GM19463 (cell line): ENCODE measurements around the gene MIGA1.
A peak's percentile ranks its signal among the peaks of the same experiment; 100 is the strongest.
"Not testable (repeated sequence)": the region's sequence is repeated elsewhere in the genome, so short reads cannot be mapped to it uniquely, and the experiment has no call there.

Source experiments
- ATAC-seq: cut with Tn5 transposase; IDR thresholded peaks from one replicate; pipeline ENCODE4 v1.9.1; 2021; ENCODE audit warnings: mild to moderate bottlenecking, moderate library complexity; ENCODE audit not compliant: unreplicated experiment

MIGA1 gene, protein sequence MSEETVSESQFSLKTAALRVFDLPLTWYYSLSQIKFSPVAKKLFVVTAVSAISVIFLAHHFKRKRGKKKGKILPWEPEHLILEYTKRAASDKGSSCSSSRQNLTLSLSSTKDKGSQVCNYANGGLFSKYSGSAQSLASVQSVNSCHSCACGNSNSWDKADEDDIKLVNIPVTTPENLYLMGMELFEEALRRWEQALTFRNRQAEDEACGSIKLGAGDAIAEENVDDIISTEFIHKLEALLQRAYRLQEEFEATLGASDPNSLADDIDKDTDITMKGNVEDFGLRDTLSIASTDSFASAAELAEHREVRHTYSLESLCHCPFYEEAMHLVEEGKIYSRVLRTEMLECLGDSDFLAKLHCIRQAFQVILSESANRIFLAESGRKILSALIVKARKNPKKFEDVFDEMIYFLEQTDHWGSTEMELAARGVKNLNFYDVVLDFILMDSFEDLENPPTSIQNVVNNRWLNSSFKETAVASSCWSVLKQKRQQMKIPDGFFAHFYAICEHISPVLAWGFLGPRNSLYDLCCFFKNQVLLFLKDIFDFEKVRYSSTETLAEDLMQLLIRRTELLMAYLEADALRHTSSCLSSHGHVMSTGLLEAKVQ

DNA sequence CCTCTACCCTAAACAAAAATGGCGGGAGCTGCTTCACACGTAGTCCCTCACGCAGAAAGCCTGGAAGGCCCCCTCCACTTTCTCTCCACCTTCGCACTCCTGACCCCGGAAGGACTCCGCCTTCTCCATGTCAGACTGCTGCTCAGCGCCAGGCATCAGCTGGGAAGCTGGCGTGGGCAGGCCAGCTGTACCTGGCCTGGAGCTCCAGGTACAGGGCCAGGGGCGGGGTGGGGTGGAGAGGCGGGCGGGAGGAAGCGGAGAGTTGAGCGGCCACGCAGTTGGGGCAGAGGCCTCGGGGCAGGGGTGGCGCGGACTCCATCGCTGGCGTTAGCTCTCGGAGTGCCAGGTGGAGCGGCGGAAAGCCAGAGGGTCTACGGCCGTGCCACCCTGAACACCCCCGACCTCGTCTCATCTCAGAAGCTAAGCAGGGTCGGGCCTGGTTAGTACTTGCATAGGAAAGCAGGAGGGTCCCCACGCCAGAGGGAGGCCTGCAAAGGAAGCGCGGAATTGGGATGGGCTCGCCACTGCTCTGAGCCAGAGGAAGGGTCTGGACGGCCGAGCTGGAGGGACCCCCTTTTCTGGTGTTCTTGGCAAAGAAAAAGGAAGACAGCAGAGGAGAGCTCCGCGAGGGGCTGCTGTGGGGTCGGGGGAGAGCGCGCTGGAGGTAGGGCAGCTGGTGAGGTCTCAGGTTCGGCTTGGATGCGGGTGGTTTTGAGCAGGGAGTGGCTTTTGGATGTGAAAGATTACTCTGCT, at the start of gene MIGA1:
MIGA1 (plus strand) TSS at position 121 of the 753 bp plus-strand sequence. CDS start 3,604 bp downstream, outside the sequence.
- ATAC-seq, result peak; percentile 97

DNA sequence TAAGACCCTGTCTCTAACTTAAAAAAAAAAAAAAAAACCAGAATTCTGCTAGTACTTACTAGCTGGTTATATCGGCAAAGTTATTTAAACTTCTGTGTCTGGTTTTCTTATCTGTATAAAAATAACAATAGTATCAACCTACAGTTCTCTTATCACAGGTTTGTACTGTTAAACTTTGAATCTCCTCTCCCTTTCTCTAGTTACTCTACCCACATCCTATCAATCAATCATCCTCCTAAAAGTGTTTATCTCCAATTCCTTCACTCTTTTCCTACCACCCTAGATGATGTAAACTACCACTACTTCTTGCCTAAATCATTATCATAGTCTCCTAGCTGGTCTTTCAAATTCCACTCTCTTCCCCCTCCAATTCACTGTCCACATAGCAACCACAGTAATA, 47.4 kb upstream of the MIGA1 start:
- ATAC-seq, result no peak

DNA sequence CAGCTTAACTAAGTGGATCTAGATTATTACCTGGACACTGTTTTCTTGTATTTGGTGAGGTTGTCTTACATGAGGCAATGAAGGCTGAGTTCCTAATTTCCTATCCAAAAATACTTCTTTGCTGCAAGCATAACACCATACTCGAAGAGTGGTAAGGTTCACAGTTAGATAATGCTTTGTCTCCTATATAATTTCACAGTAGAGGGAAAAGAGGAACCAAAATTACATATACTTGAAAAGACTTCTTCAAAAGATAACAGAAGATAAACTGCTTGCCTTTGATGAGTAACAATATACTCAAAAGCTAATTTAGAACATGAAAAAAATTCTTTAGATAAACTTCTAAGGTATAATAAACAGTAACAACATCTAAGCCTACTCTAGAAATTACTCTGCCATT, 40.2 kb upstream of the MIGA1 start:
- ATAC-seq, result no peak

DNA sequence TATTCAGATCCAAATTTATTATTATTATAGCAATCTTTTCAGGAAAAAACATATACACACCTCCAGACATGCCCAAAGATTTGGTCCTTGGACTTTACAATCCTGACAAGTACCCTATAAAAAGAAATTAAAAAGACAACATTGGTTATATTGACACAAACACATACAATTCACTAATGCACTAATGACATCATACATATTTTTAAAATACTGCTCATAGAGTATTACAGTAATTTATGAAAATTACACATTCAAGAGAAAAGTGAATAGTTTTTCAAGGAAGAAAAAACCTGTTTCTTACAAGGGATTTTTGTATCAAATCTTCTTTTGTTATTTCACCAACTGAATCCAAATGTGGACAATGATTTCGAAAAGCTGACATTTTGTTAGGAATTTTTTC, 38.1 kb upstream of the MIGA1 start:
- no peak for ATAC-seq

DNA sequence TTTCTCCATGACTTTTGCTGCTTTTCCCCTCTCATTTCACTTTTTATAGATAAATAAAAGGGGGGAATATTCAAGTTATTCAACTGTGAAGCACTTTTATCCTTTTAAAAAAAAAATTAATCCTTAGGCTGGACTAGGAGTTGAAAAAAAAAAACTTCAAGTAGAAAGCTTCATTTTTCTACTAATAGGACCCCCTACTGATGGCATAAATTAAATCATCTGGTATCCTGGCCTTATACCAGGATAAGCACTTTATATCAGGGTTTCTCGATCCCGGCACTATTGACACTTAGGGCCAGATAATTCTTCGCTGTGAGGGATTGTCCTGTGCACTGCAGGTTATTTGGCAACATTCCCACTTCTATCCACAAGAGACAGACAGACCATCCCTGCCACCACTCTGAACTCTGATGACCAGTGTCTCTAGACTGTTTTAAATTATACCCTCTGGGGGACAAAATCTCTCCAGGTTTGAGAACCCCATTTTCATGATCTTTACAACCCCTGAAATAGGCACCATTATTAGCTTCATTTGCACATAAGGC, 37.4 kb upstream of the MIGA1 start:
- ATAC-seq, result no peak

DNA sequence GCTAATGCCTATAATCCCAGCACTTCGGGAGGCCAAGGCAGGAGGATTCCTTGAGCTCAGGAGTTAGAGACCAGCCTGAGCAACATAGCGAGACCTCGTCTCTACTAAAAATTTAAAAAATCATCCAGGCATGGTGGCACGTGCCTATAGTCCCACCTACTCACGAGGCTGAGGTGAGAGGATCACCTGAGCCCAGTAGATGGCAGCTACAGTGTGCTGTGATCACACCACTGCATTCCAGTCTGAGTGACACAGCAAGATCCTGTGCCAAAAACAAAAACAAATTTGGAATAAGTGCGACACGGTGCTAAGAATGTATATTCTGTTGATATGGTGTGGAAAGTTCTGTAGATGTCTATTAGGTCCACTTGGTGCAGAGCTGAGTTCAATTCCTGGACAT, 34.9 kb upstream of the MIGA1 start:
- no peak for ATAC-seq

DNA sequence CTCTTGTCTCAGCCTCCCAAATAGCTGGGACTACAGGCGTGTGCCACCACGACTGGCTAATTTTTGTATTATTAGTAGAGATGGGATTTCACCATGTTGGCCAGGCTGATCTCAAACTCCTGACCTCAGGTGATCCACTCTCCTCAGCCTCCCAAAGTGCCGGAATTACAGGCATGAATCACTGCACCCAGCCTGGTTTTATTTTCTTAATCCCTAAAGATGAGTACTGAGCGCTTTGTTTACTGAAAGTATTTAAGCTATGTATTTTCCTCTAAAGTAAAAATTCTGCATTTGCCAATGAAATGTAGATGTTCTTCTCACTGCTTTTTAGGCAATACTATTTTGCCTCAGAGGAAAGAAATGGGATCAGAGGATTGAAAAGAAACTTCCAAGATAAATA, 30.0 kb upstream of the MIGA1 start:
- ATAC-seq, result not testable (repeated sequence)

DNA sequence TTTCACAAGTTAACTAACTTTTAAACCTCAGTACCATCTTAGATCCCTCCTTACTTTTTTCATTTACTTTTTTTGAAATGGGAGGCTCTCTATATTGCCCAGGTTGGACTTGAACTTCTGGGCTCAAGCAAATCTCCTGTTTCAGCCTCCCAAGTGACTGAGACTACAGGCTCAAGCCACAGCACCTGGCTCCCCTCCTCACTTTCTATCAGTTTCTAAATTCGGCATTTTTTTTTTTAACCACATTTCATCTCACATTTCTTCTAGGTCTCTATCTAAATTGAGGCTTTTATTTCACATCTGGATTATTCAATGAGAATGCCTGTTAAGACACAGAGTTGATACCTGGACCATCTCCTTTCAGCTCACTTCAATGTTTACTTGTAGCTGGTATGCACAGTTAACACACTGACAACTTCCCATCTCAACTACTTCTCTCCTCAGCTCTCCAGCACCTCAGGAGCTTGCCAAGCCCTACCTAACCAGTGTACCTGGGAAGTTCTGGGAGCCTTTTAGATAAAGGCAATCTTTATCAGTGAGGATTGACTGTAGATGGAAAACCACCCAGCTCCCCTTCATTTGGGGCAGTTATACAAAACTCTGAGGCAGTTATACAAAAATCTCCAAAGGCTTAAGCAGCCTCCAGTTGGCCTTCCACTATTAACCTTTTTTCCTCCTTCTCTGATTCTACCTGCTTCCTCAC, 23.2 kb upstream of the MIGA1 start:
- ATAC-seq, result no peak

DNA sequence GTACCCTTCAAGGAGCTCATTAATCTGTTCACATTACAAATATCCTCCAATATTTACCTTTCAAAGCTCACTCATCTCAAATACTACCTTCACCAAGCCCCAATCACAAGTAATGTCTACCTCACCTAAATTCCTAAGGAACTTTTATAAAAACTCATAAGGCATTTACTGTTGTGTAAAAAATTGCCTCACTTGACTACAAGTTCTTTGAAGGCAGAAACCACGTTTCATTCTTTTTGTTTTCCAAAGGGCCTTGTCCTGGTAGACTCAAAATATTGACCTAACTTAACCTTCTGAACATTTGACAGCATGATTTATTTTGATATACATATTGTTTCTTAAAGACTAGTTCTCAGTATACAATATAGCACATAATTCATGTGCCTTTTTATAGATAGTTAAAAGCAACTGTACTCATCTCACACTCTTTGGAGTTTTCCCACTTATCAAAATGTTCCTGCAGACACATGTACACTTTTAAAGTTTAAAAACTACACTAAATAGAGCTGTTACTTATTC, 22.3 kb upstream of the MIGA1 start:
- ATAC-seq, result no peak

DNA sequence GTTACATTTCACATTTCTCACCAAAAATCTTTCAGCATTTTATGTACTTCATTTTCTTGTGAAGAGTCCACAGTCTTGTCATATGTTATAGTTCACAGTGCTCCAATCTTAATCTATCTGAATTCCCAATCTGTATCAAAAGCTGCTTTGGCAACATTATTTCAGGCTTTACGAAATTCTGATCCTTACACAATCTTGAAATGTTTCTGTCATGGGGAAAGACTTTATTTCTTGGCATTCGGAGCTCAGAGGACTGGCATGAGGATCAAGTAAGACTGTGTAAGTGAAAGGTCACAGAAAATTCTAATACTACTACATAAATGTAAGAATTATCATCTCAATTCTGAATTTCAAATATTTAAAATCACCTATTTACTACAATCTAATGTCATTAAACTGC, 21.8 kb upstream of the MIGA1 start:
- ATAC-seq, result no peak

DNA sequence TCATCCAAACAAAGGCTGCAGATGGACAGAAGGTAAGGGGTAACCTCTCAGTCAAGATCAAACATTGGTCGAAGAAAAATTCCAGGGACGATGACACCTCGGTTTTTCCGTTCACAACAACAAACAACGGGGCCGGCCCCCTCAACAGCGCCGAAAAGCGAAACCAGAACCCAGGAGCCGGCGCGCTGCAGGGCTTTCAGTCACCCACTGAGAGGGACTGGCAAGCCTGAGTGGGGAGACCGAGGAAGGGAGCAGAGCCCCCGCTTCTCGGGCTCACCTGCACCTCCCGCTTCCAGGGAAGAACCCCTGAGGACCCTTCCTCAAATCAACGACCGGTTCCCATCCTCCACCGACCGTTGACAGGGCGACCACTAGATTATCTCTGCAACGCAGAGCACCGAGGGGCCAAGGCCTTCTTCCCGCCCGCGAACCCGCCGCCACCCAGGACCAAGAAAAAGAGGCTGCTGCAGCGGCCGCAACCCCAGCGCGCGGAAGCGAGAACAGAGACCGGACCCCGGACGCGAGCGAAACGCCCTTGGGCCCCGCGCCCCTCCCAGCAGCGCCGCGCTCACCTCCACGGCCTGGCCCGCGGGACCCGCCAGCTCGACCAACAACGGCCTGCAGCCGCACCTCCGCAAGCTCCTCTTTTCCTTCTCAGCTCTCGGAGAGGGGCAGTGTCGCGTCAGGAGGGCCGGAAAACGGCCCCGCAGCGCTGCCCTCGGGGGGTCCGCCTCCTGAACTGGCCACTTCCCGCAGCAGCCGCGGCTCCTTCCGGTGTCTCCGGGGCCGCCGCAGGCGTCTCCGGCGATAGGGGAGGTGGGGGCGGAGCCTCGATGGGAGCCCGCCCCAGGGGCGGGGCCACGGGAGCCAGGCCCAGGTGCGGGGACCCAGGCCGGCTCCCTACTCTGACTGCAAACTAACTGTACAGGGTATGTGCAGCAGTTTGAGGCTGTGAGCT, 20.1 kb upstream of the MIGA1 start, which contains the start of gene USP33:
USP33 (minus strand) TSS at position 782 of the 958 bp plus-strand sequence. CDS start 18,155 bp downstream, outside the sequence.
- peak; percentile 96 for ATAC-seq

DNA sequence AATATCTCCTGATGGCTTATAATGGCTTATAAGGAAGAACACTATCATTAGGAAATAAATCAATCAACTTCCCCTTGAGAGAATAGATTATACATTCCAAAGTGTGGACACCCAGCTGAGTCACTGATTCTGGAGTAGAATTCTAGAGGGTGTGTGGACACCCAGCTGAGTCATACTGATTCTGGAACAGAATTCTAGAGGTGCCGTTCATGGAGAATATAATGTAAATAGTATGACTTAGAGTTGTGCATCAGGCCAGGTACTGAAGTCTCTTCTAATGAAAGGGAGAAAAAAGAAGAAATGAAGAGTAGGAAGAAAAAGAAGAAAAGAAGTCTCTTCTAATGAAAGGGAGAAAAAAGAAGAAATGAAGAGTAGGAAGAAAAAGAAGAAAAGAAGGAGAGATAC, 17.4 kb upstream of the MIGA1 start:
- ATAC-seq, result no peak

DNA sequence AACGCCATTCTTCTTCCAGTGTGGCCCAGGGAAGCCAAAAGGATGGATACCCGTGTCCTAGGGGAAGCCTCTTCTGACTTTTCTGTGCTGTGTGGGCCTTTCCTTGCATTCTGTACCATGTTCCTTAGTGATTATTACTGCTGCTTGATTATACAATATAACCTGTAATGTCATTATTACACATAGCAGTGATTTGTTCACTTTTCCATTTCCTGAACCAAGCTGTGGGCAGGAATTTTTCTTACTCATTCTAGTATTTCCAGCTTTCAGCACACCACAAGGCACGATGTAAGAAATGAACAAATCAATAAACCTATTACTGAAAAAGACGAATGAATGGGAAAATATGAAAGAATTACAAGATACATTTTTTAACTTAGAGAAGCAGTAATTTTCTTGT, 11.4 kb upstream of the MIGA1 start:
- ATAC-seq, result no peak

DNA sequence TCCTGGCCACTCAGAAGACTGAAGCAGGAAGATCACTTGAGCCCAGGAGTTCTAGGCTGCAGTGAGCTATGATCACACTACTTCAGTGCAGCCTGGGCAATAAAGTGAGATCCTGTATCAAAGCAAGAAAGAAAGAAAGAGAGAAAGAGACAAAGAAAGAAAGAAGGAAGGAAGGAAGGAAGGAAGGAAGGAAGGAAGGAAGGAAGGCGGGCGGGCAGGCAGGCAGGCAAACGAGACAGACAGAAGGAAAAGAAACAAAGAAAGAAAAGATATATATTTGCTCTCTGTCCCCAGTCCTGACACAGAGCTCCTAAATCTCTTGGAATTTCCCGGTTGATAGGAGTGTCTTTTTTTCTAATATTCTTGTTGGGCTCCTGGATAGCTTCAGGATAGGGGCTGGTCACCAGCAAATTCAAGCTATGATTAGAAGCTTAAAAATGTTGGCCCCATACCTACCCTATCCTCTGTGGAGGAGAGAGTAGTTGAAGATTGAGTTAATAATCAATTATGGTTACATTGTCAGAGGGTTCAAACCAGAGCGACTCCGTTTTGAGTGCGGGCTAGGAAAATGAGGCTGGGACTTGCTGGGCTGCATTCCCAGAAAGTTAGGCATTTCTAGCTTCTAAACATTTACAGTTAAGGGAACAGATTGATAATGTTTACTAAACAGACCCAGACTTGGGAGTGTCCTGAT, 3.3 kb upstream of the MIGA1 start:
- ATAC-seq, result no peak

DNA sequence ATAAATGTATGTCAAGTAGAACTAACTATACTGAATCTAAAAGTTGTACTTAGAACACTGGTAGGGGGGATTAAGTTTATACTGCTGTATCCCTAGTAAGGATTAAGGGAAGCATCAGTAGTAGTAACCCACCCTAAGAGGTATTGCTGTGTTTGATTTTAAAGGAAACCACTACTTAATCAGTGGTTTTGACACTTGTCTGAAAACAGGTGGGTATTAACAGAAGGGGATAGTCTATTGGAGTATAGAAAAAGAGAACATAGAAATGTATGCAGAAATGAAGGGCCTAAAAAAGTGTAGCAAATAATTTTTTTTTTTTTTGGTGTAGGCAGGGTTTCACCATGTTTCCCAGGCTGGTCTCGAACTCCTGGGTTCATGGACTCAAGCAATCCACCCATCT, 2.2 kb downstream of the MIGA1 start:
- no peak for ATAC-seq

DNA sequence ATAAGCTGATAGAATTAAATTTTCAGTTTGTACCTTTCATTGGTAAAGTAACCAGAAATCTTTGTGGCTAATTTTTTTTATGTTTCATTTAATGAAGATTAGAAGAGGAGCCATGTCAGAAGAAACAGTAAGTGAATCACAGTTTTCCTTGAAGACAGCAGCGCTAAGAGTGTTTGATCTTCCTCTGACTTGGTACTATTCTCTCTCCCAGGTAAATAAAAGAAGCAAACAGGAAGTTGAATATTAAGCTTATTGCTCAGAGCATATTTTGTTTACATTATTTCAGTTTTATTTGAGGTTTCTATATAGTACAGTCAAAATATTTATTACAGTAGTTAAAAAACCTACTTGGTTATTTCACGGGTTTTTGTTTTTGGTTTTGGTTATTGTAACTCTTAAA, 3.7 kb downstream of the MIGA1 start:
- ATAC-seq, result no peak

DNA sequence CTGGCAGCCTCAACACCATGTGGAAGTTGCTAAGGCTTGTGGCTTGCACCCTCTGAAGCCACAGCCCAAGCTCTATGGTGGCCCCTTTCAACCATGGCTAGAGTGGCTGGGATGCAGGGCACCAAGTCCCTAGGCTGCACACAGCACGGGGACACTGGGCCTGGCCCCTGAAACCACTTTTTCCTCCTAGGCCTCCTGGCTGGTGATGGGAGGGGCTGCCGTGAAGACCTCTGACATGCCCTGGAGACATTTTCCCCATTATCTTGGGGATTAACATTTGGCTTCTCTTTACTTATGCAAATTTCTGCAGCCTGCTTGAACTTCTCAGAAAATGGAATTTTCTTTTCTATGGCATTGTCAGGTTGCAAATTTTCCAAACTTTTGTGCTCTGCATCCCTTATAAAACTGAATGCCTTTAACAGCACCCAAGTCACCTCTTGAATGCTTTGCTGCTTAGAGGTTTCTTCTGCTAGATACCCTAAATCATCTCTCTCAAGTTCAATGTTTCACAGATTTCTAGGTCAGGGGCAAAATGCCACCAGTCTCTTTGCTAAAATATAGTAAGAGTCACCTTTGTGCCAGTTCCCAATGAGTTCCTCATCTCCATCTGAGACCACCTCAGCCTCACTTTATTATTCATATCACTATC, 6.8 kb downstream of the MIGA1 start:
- not testable (repeated sequence) for ATAC-seq

DNA sequence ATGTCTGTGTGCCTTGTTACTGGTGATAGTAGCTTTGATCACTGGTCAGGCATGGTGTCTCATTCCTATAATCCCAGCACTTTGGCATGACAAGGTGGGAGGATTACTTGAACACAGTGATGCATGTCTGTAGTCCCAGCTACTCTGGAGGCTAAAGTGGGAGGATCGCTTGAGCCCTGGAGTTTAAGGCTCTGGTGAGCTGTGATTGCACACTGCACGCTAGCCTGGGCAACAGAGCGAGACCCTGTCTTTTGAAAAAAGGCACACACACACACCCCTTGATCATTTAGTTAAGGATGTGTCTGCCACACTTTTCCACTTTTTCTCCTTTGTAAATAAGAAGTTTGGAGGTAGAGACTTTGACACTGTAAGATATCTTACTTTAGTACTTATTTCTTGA, 15.1 kb downstream of the MIGA1 start:
- no peak for ATAC-seq
